ENCODE results near the gene RAB18.
"Not testable (repeated sequence)": the region's sequence is repeated elsewhere in the genome, so short reads cannot be mapped to it uniquely, and the experiment has no call there.

The RAB18 gene

DNA sequence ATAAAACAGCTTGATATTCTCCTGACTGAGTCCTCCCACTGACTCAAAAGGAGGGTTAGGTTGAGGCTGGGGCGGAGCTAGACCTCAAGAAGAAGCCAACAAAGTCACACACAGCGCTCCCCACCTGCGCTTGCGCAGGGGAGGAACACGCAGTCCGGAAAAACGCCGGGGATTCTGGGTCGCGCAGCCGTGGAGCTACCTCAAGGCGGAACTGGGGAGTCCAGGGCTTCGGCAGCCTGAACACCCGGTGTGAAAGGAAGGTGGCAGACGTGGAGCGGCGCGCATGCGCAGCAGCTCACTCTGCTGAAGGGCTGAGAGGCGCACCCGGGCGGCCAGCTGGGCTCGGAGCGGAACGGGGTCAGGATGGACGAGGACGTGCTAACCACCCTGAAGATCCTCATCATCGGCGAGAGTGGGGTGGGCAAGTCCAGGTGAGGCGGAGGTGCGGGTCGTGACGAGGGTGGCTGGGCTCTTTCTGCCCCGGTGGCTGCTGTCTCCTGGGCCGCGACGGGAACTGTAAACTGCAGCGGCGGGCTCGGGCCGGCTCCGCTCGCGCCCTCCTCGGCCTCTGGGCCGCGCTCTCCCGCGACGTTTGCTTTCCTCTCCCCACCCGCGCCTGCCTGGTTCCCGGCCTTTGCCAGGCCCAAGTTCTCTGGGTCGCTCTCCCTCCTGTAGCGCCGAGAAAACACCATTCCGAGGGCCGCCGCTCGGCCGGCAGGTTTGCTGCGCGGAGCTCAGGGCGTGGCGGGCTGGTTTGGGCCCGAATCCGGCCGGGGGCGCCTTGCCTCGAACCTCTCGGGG, at the start of gene RAB18:
Gene RAB18 (plus strand): TSS at position 298 of the 801 bp plus-strand sequence. CDS start 66 bp downstream, at position 364.
- TF ChIP-seq, protein P1, sequence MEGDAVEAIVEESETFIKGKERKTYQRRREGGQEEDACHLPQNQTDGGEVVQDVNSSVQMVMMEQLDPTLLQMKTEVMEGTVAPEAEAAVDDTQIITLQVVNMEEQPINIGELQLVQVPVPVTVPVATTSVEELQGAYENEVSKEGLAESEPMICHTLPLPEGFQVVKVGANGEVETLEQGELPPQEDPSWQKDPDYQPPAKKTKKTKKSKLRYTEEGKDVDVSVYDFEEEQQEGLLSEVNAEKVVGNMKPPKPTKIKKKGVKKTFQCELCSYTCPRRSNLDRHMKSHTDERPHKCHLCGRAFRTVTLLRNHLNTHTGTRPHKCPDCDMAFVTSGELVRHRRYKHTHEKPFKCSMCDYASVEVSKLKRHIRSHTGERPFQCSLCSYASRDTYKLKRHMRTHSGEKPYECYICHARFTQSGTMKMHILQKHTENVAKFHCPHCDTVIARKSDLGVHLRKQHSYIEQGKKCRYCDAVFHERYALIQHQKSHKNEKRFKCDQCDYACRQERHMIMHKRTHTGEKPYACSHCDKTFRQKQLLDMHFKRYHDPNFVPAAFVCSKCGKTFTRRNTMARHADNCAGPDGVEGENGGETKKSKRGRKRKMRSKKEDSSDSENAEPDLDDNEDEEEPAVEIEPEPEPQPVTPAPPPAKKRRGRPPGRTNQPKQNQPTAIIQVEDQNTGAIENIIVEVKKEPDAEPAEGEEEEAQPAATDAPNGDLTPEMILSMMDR (IDR thresholded peaks at IDR 0.05; ENCODE audit: extremely low read depth, missing control alignments) = no peak

DNA sequence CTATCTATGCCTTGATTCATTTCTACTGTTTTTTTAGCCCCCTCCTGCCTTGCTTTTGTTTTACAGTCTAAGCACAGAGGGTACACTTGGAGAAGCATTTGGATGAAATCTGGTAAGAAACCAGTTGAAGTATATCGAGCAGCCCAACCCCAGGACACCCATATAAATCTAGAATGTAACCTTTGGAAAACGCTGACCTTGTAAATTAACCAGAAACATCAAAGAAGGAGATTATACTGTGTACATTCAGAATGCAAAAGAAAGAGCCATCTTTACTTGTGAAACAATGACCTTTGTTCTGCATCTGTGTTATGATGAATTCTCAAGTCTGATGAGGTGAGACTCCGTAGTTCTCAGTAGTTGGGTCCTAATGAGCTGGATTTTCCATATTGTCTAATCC, 49.3 kb upstream of the RAB18 start:
- no peak for DNase-seq (ENCODE audit: low spot score)
- TF ChIP-seq, protein P1 (IDR thresholded peaks at IDR 0.05; ENCODE audit: extremely low read depth, missing control alignments) = no peak

More for the DNA sequence above, at the start of gene RAB18:
- peak; percentile 93 for DNase-seq (ENCODE audit: low spot score)

DNA sequence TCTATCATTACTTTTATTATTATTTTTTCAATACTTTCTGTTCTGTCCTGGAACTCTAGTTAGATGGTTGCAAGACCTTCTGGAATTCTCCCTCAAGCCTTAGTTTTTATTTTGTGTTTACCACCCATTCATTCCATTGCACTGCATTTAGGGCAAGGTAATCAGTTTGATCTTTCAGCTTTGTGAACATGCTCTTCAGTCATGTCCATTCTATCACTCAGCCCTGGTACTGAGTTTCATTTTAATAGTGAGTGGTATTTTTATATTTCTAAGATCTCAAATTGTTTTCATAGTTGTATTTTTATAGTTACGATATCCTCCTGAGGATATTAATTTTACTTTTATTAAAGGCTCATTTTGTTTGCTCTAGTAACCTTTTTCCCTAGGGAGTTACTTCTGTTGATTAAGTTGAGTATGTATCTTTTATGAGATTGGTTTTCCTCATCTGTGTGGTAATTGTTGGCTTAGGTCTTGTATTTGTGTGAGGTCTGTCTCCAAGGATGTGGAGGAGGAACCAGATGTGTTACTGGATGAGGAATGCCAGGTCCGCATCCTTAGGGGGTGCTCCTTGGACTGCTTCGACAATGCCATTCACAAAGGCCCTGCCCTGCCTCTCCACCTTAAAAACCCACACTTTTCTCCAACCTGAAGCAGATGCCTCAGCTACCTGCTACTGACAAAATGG, 46.7 kb upstream of the RAB18 start:
- TF ChIP-seq, protein P1 (IDR thresholded peaks at IDR 0.05; ENCODE audit: extremely low read depth, missing control alignments) = no peak
- no peak for DNase-seq (ENCODE audit: low spot score)

DNA sequence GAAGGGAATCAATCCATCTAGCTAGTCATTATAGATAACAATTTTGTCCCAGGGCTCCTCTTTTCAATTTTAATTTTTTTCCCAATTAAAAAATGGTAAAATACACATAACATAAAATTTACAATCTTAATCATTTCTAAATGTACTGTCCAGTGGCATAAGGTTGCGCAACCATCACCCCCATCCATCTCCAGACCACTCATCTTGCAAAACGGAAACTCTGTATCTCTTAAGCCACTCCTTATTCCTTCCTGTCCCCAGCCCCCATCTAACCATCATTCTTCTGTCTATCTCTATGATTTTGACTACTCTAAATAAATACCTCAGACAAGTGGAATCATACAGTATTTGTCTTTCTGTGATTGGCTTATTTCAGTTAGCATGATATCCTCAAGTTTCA, 46.1 kb upstream of the RAB18 start:
- DNase-seq (ENCODE audit: low spot score) = no peak
- TF ChIP-seq, protein P1 (IDR thresholded peaks at IDR 0.05; ENCODE audit: extremely low read depth, missing control alignments) = no peak

DNA sequence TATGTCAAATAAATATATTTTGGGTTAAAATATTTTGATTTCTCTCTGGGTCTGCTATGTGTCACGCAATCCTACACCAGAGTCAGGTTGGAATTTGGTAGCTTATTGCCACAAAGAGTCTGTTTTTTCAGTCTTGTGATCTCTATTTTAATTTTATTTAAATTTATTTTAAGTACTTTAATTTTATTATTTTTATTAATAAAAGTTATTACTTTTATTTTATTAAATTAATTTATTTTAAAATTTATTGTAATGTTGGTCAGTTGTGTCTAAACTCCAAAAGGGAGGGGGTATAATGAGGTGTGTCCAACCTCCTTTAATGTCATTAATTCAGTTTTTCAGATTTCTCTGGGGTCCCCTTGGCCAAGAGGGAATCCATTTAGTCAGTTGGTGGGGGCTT, 42.8 kb upstream of the RAB18 start:
- no peak for DNase-seq (ENCODE audit: low spot score)
- TF ChIP-seq, protein P1 (IDR thresholded peaks at IDR 0.05; ENCODE audit: extremely low read depth, missing control alignments) = no peak

DNA sequence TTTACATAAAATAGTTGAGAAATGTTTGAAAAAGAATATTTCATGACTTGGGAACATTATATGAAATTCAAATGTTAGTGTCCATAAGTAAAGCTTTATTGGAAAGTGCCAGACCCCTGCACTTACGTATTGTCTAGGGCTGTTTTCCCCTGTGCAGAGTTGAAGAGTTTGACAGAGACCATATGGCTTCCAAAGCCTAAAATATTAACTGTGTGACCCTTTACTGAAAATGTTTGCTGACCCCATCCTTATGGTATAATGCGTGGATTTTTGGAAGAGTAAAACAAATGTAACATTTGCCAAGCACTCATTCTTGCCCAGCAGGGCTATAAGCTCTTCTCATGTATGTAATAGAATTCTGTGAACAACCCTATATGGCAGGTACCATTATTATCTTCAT, 40.1 kb upstream of the RAB18 start:
- TF ChIP-seq, protein P1 (IDR thresholded peaks at IDR 0.05; ENCODE audit: extremely low read depth, missing control alignments) = no peak
- DNase-seq (ENCODE audit: low spot score) = no peak

DNA sequence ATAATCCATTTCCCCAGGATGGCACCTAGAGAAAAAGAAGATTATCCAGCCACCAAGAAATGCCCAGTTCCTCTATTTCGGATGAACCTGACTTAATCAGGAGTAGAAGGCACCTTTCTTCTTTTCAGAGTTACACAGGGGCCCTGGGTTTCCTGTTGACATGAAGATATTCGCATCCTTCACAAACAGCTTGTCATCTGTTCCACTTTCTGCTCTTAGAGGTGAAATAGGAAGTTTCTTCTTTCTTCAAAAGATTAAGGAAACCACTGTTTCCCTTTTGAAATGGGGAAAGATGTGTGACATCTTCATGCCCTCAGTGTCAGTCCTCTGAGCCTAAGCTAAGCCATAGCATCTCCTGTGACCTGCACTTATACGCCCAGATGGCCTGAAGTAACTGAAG, 39.1 kb upstream of the RAB18 start:
- TF ChIP-seq, protein P1 (IDR thresholded peaks at IDR 0.05; ENCODE audit: extremely low read depth, missing control alignments) = no peak
- no peak for DNase-seq (ENCODE audit: low spot score)

DNA sequence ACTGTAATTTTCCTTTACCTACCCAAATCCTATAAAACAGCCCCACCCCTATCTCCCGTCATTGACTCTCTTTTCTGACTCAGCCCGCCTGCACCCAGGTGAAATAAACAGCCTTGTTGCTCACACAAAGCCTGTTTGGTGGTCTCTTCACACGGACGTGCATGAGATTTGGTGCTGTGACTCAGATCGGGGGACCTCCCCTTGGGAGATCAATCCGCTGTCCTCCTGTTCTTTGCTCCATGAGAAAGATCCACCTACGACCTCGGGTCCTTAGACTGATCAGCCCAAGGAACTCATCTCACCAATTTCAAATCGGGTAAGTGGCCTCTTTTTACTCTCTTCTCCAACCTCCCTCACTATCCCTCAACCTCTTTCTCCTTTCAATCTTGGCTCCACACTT, 38.5 kb upstream of the RAB18 start:
- DNase-seq (ENCODE audit: low spot score) = not testable (repeated sequence)
